OCI-LY1 (cell line): ENCODE data around the gene ZBTB24.

ENCODE experiments used
- H2AFZ ChIP-seq: fragments of 200-600 bp; sonication (generic), shearing (Covaris generic); 2 replicates; pipeline ENCODE4 v1.6.0; 2014; ENCODE audit warnings: antibody characterized with exemption, mild to moderate bottlenecking, low read length
- H3F3A ChIP-seq: fragments of 200-600 bp; sonication (generic), shearing (Covaris generic); 2 replicates; pipeline ENCODE4 v1.6.0; 2014; ENCODE audit warnings: mild to moderate bottlenecking, antibody characterized with exemption, low read length, moderate library complexity; ENCODE audit not compliant: insufficient read depth
- H3K27ac ChIP-seq: fragments of 200-600 bp; sonication (generic); 2 replicates; pipeline ENCODE4 v1.5.1; 2014; ENCODE audit warnings: low read length, mixed run types, mild to moderate bottlenecking, low read depth; ENCODE audit not compliant: poor library complexity, severe bottlenecking
- H3K27me3 ChIP-seq: fragments of 200-600 bp; sonication (generic); 2 replicates; pipeline ENCODE4 v1.6.0; 2014; ENCODE audit warnings: antibody characterized with exemption, mild to moderate bottlenecking, low read length, moderate library complexity; ENCODE audit not compliant: insufficient read depth
- H3K36me3 ChIP-seq: fragments of 200-600 bp; sonication (generic); 2 replicates; pipeline ENCODE4 v1.6.1; 2014; ENCODE audit warnings: mild to moderate bottlenecking, antibody characterized with exemption, low read length, moderate library complexity, mixed read lengths; ENCODE audit not compliant: insufficient read depth
- H3K4me1 ChIP-seq: fragments of 200-600 bp; sonication (generic); 2 replicates; pipeline ENCODE4 v1.5.1; 2014; ENCODE audit warnings: mild to moderate bottlenecking, low read length, moderate library complexity; ENCODE audit not compliant: insufficient read depth, severe bottlenecking
- H3K4me2 ChIP-seq: fragments of 200-600 bp; sonication (generic), shearing (Covaris generic); 2 replicates; pipeline ENCODE4 v1.6.1; 2014; ENCODE audit warnings: low read length
- H3K4me3 ChIP-seq: fragments of 200-600 bp; sonication (generic); 2 replicates; pipeline ENCODE4 v1.5.1; 2014; ENCODE audit warnings: low read length, low read depth, mild to moderate bottlenecking, mixed read lengths; ENCODE audit not compliant: poor library complexity, severe bottlenecking
- H3K79me2 ChIP-seq: fragments of 200-600 bp; shearing (Covaris generic); 2 replicates; pipeline ENCODE4 v1.6.1; 2016; ENCODE audit warnings: mixed run types, low read length, mixed read lengths; ENCODE audit not compliant: insufficient read depth
- H3K9ac ChIP-seq: fragments of 200-600 bp; sonication (generic), shearing (Covaris generic); 2 replicates; pipeline ENCODE4 v1.6.1; 2014; ENCODE audit warnings: mild to moderate bottlenecking, low read length, mixed read lengths
- H3K9me2 ChIP-seq: fragments of 200-600 bp; sonication (generic), shearing (Covaris generic); 2 replicates; pipeline ENCODE4 v1.6.1; 2014; ENCODE audit warnings: low read depth, mild to moderate bottlenecking, low read length, mixed read lengths
- H3K9me3 ChIP-seq: fragments of 200-600 bp; shearing (Covaris generic); 2 replicates; pipeline ENCODE4 v1.6.1; 2014; ENCODE audit warnings: low read length, mixed read lengths
- H4K20me1 ChIP-seq: fragments of 200-600 bp; sonication (generic), shearing (Covaris generic); 2 replicates; pipeline ENCODE4 v1.6.0; 2016; ENCODE audit warnings: mild to moderate bottlenecking, low read length; ENCODE audit not compliant: insufficient read depth
- EZH2 ChIP-seq: fragments of 200-600 bp; sonication (generic), shearing (Covaris generic); IDR thresholded peaks from 2 replicates; pipeline ENCODE4 v1.8.0; 2017; ENCODE audit warnings: borderline replicate concordance, mixed run types, mild to moderate bottlenecking, antibody characterized with exemption, low read length, moderate library complexity, mixed read lengths
- TF ChIP-seq, protein P1 (sequence below): fragments of 200-600 bp; sonication (generic), shearing (Covaris generic); IDR thresholded peaks from 2 replicates; pipeline ENCODE4 v1.5.1; 2017; ENCODE audit warnings: mild to moderate bottlenecking, antibody characterized with exemption, low read length, moderate library complexity, mixed read lengths

ZBTB24 gene

DNA sequence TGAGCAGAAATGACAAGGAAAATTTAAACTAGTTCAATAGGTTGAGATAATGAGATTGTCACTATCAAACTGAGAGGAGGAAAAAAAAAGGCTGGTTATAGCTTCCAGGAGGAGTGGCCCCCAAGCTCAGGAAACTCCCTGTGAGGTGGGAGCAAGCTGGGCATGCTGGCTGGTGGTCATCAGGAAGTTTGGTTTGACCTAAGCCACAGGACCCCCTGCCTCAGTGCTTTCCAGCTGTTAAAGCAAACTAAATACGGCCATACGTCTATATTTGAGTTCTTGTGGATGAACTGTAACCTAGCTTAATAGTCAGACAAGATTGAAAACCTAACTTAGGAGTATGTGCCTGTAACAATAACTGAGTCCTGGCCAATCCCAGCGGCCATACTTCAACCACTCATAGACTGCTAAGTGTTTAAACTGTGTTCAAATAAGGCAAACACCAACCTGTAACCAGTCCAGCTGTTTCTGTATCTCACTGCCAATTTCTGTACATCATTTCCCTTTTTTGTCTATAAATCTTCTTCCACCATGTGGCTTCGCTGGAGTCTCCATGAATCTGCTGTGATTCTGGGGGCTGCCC is 24.6 kb upstream of the ZBTB24 start:
- no peaks in the 10 kb centered on the region for H3F3A ChIP-seq
- no peak overlapping the region for H3K27ac ChIP-seq
- H3K36me3 ChIP-seq, result no peaks in the 10 kb centered on the region; the same call in 1 of the 2 replicates
- peaks cover 3% of the 10 kb centered on the region; the same call in 1 of the 2 replicates for H3K27me3 ChIP-seq
- H3K9me2 ChIP-seq, result no peaks in the 10 kb centered on the region
- no peaks in the 10 kb centered on the region for H4K20me1 ChIP-seq
- no peak overlapping the region for H3K9ac ChIP-seq
- no peak overlapping the region for H2AFZ ChIP-seq
- no peaks in the 10 kb centered on the region for H3K79me2 ChIP-seq
- no peaks in the 10 kb centered on the region for H3K4me1 ChIP-seq
- H3K9me3 ChIP-seq, result no peaks in the 10 kb centered on the region
- no peak overlapping the region for H3K4me2 ChIP-seq
- TF ChIP-seq, protein P1, sequence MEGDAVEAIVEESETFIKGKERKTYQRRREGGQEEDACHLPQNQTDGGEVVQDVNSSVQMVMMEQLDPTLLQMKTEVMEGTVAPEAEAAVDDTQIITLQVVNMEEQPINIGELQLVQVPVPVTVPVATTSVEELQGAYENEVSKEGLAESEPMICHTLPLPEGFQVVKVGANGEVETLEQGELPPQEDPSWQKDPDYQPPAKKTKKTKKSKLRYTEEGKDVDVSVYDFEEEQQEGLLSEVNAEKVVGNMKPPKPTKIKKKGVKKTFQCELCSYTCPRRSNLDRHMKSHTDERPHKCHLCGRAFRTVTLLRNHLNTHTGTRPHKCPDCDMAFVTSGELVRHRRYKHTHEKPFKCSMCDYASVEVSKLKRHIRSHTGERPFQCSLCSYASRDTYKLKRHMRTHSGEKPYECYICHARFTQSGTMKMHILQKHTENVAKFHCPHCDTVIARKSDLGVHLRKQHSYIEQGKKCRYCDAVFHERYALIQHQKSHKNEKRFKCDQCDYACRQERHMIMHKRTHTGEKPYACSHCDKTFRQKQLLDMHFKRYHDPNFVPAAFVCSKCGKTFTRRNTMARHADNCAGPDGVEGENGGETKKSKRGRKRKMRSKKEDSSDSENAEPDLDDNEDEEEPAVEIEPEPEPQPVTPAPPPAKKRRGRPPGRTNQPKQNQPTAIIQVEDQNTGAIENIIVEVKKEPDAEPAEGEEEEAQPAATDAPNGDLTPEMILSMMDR, result no peak
- TF ChIP-seq EZH2, result no peak
- no peak overlapping the region for H3K4me3 ChIP-seq

DNA sequence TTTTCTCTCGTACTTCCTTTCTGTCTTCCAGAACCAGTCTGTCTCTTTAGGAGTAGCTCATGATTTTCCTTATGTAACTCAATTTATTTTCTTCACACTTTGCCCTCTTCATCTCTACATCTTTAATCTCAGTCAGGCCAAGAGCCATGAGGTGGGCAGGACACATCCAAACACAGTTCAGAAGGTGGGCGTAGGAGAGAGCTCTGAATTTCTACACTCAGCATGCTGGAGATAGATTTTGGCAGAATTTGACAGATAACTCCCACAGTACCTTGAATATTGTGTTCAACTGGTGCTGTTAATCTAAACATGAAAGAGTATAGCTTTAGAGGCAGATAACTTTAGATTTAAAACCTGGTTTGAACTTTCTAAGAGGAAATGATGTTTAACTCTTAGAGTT is 23.8 kb upstream of the ZBTB24 start:
- no peaks in the 10 kb centered on the region for H3K79me2 ChIP-seq
- H2AFZ ChIP-seq, result no peak overlapping the region
- no peak overlapping the region for H3K9ac ChIP-seq
- TF ChIP-seq, protein P1, result no peak
- TF ChIP-seq EZH2, result no peak
- H3K27me3 ChIP-seq, result peaks cover 3% of the 10 kb centered on the region; the same call in 1 of the 2 replicates
- H3K4me2 ChIP-seq, result no peak overlapping the region
- no peak overlapping the region for H3K27ac ChIP-seq
- no peaks in the 10 kb centered on the region; the same call in 1 of the 2 replicates for H3K36me3 ChIP-seq
- H3K4me1 ChIP-seq, result no peaks in the 10 kb centered on the region
- H3K4me3 ChIP-seq, result no peak overlapping the region
- H4K20me1 ChIP-seq, result no peaks in the 10 kb centered on the region
- H3F3A ChIP-seq, result no peaks in the 10 kb centered on the region
- no peaks in the 10 kb centered on the region for H3K9me3 ChIP-seq
- H3K9me2 ChIP-seq, result no peaks in the 10 kb centered on the region

DNA sequence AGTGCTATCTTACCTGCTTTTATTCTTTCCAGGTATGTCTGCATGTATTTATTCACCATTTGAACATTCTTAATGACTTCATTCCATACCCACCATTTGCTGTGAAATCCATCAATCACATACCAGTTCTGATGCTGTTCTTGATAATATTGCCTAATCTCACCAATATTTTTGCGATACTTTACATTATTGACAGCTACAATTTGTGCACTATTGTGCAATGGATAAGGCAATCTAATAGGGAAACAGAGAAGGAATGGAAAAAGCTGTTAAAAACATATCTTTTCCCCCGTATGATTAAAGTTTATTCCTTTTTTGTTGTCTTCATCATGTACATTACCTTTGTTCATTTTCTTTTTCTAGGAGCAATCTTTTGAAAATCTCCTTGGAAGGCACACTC is 23.3 kb upstream of the ZBTB24 start:
- H3K27me3 ChIP-seq, result peaks cover 3% of the 10 kb centered on the region; the same call in 1 of the 2 replicates
- no peaks in the 10 kb centered on the region for H3K79me2 ChIP-seq
- no peaks in the 10 kb centered on the region for H3F3A ChIP-seq
- H3K36me3 ChIP-seq, result no peaks in the 10 kb centered on the region; the same call in 1 of the 2 replicates
- H3K27ac ChIP-seq, result no peak overlapping the region
- no peaks in the 10 kb centered on the region for H4K20me1 ChIP-seq
- H3K4me3 ChIP-seq, result no peak overlapping the region
- H3K9me3 ChIP-seq, result no peaks in the 10 kb centered on the region
- TF ChIP-seq, protein P1, result no peak
- no peak for TF ChIP-seq EZH2
- H3K9me2 ChIP-seq, result no peaks in the 10 kb centered on the region
- H3K4me2 ChIP-seq, result no peak overlapping the region
- no peak overlapping the region for H2AFZ ChIP-seq
- H3K4me1 ChIP-seq, result no peaks in the 10 kb centered on the region
- H3K9ac ChIP-seq, result no peak overlapping the region
